ENCODE results near the gene HPCAL1. TPM values are rescaled to one million over a fixed set of nuclear protein-coding genes. Genes with fewer than 3 reads are reported as not detected.

The HPCAL1 gene
- total and polyA plus RNA-seq, 2 donors (not counting 1 experiment from before 2014, with no cell fraction given) = 60.3 to 65.1 TPM

GRCh38 chr2:10383960-10384734 lies 81.4 kb downstream of the HPCAL1 start:
- peaks cover 72% of the 10 kb centered on the region for H3K79me2 ChIP-seq (ENCODE audit: control insufficient read depth, insufficient read depth, low read length)
- H3K27ac Mint-ChIP-seq = peak overlapping the region; percentile 81

More at GRCh38 chr2:10383960-10384734, 81.4 kb downstream of the HPCAL1 start:
- peaks cover 7% of the 10 kb centered on the region for H4K20me1 ChIP-seq (ENCODE audit: control insufficient read depth, insufficient read depth, low read length, poor library complexity, severe bottlenecking)
- H3K4me1 ChIP-seq (ENCODE audit: control insufficient read depth in 2 of 2, insufficient read depth in 2 of 2, low read length in 2 of 2) = peaks cover 51 to 81% of the 10 kb centered on the region in 2 donors
- H3K27ac ChIP-seq (ENCODE audit: low read length in 2 of 2) = peak overlapping the region; percentile 1 to 18
- H3K27me3 Mint-ChIP-seq = no peaks in the 10 kb centered on the region
- no peak for TF ChIP-seq EZH2 (IDR thresholded peaks at IDR 0.05; ENCODE audit: borderline replicate concordance, insufficient read depth, low read depth, low read length, poor library complexity, severe bottlenecking)
- TF ChIP-seq CTCF (IDR thresholded peaks at IDR 0.05) = no peak
- H2AFZ ChIP-seq (ENCODE audit: insufficient read depth, low read depth, low read length, poor library complexity, severe bottlenecking) = no peak overlapping the region
- 11% methylated on average over 1 of the region's 8 CpGs for WGBS (ENCODE audit: insufficient coverage)
- no peak for ATAC-seq (ENCODE audit: low read depth)
- H3K4me2 ChIP-seq (replicated peaks; ENCODE audit: low read depth, low read length, poor library complexity, severe bottlenecking) = peak overlapping the region; percentile 84
- H3K4me3 ChIP-seq (ENCODE audit: control extremely low read depth in 1 of 5, extremely low read depth in 1 of 5, insufficient read depth in 1 of 5, low read depth in 2 of 5, low read length in 4 of 5) = no peak overlapping the region
- intact Hi-C loops (cut with micrococcal nuclease) = loop anchor here (2.0 kb wide), 1 partner anchor 53 kb away; no protein-coding TSS in a partner anchor
- H3K9me3 ChIP-seq (ENCODE audit: control extremely low read depth in 1 of 3, control insufficient read depth in 2 of 3, insufficient read depth in 1 of 3, low read length in 2 of 3) = no peaks in the 10 kb centered on the region
- H3K4me3 Mint-ChIP-seq = peak overlapping the region; percentile 64
- CTCF ChIA-PET = interaction anchor here (1.2 to 8.9 kb wide), 5 partner anchors 23 to 260 kb away, joined by 3 to 178 read pairs (median 5); partner anchors contain the start of gene HPCAL1
- peaks cover 0 to 2% of the 10 kb centered on the region in 2 experiments for H3K36me3 ChIP-seq (replicated peaks in 1 of 2; ENCODE audit: control extremely low read depth in 1 of 2, control insufficient read depth in 1 of 2, extremely low read depth in 1 of 2, insufficient read depth in 2 of 2, low read length in 1 of 2)
- POLR2A ChIA-PET = interaction anchor here (0.5 to 5.4 kb wide), 6 partner anchors 22 to 81 kb away, joined by 4 to 72 read pairs (median 4); partner anchors contain the start of gene HPCAL1
- no peaks in the 10 kb centered on the region for H3K9me3 Mint-ChIP-seq (ENCODE audit: insufficient read depth)
- no peaks in the 10 kb centered on the region for H3K27me3 ChIP-seq (replicated peaks in 1 of 4; ENCODE audit: control extremely low read depth in 1 of 4, control insufficient read depth in 3 of 4, insufficient read depth in 4 of 4, low read length in 3 of 4)
- H3K9ac ChIP-seq (ENCODE audit: low read length) = no peak overlapping the region
- H3K4me1 Mint-ChIP-seq = peaks cover 81% of the 10 kb centered on the region
- no peak for DNase-seq
